ENCODE data around the gene IMPA2. TPM values are rescaled to one million over a fixed set of nuclear protein-coding genes. Genes with fewer than 3 reads are reported as not detected.

Gene IMPA2
- polyA plus RNA-seq, 1 donor (not counting 4 experiments of a cell fraction or from before 2014, with no cell fraction given), result 17.6 TPM

GRCh38 chr18:12023375-12023774 is 42.1 kb downstream of the IMPA2 start:
- peaks cover 38% of the 10 kb centered on the region for H3K4me1 ChIP-seq (ENCODE audit: control insufficient read depth, extremely low read depth, insufficient read depth, low read length)
- no peaks in the 10 kb centered on the region for H3K9me3 ChIP-seq (ENCODE audit: control insufficient read depth, low read depth, low read length)
- peak overlapping the region; percentile 54 for H2AFZ ChIP-seq (ENCODE audit: control insufficient read depth, low read length)
- H3K4me2 ChIP-seq (ENCODE audit: control insufficient read depth, extremely low read depth, insufficient read depth, low read depth, low read length), result peak overlapping the region; percentile 35
- no peaks in the 10 kb centered on the region for H3K79me2 ChIP-seq (ENCODE audit: control insufficient read depth, insufficient read depth, low read length)
- H3K4me3 ChIP-seq (ENCODE audit: control insufficient read depth in 2 of 3, extremely low read depth in 1 of 3, insufficient read depth in 2 of 3, low read depth in 1 of 3, low read length in 3 of 3), result no peak overlapping the region
- peak; percentile 54 for DNase-seq (ENCODE audit: low read depth, low spot score)
- H4K20me1 ChIP-seq (ENCODE audit: control insufficient read depth, extremely low read depth, insufficient read depth, low read length), result no peaks in the 10 kb centered on the region
- H3K36me3 ChIP-seq (ENCODE audit: control insufficient read depth in 2 of 2, extremely low read depth in 1 of 2, insufficient read depth in 2 of 2, low read length in 2 of 2), result no peaks in the 10 kb centered on the region
- no peaks in the 10 kb centered on the region for H3K9me1 ChIP-seq (ENCODE audit: control insufficient read depth, extremely low read depth, insufficient read depth, low read length)
- dilution Hi-C loops (cut with MboI; ENCODE audit: extremely low pct_ligation_motif_present, low sequenced_read_pairs), result no loop called here
- H3K9ac ChIP-seq (ENCODE audit: control insufficient read depth, extremely low read depth, insufficient read depth, low read length), result no peak overlapping the region
- peak; percentile 26 for FAIRE-seq
- TF ChIP-seq EZH2 (IDR thresholded peaks at IDR 0.05; ENCODE audit: low read length) (no peak), CTCF (optimal IDR thresholded peaks at IDR 0.05 in 1 of 3, IDR thresholded peaks at IDR 0.05 in 1 of 3, conservative IDR thresholded peaks at IDR 0.05 in 1 of 3; ENCODE audit: extremely low read depth in 1 of 3, insufficient read depth in 2 of 3, low read length in 3 of 3) (no peak)
- no peaks in the 10 kb centered on the region for H3K27me3 ChIP-seq (ENCODE audit: control insufficient read depth, extremely low read depth, insufficient read depth, low read length)
- peak overlapping the region; percentile 6 for H3K27ac ChIP-seq (ENCODE audit: control insufficient read depth, insufficient read depth, low read length)

- no peaks in the 10 kb centered on the region for H3K79me2 ChIP-seq (ENCODE audit: control insufficient read depth, insufficient read depth, low read length)
- peak overlapping the region; percentile 58 for H3K27ac ChIP-seq (ENCODE audit: control insufficient read depth, insufficient read depth, low read length)
- no peaks in the 10 kb centered on the region for H3K9me1 ChIP-seq (ENCODE audit: control insufficient read depth, extremely low read depth, insufficient read depth, low read length)
- H3K4me2 ChIP-seq (ENCODE audit: control insufficient read depth, extremely low read depth, insufficient read depth, low read depth, low read length), result peak overlapping the region; percentile 79
- H3K9ac ChIP-seq (ENCODE audit: control insufficient read depth, extremely low read depth, insufficient read depth, low read length), result no peak overlapping the region
- TF ChIP-seq CTCF (optimal IDR thresholded peaks at IDR 0.05 in 1 of 3, IDR thresholded peaks at IDR 0.05 in 1 of 3, conservative IDR thresholded peaks at IDR 0.05 in 1 of 3; ENCODE audit: extremely low read depth in 1 of 3, insufficient read depth in 2 of 3, low read length in 3 of 3), result no peak
- no peak for TF ChIP-seq EZH2 (IDR thresholded peaks at IDR 0.05; ENCODE audit: low read length)
- H2AFZ ChIP-seq (ENCODE audit: control insufficient read depth, low read length), result peak overlapping the region; percentile 84
- dilution Hi-C loops (cut with MboI; ENCODE audit: extremely low pct_ligation_motif_present, low sequenced_read_pairs), result no loop called here
- no peaks in the 10 kb centered on the region for H4K20me1 ChIP-seq (ENCODE audit: control insufficient read depth, extremely low read depth, insufficient read depth, low read length)
- no peaks in the 10 kb centered on the region for H3K27me3 ChIP-seq (ENCODE audit: control insufficient read depth, extremely low read depth, insufficient read depth, low read length)
- H3K4me1 ChIP-seq (ENCODE audit: control insufficient read depth, extremely low read depth, insufficient read depth, low read length), result peaks cover 46% of the 10 kb centered on the region
- FAIRE-seq (no peak), DNase-seq (ENCODE audit: low read depth, low spot score) (no peak)
- no peak overlapping the region for H3K4me3 ChIP-seq (ENCODE audit: control insufficient read depth in 2 of 3, extremely low read depth in 1 of 3, insufficient read depth in 2 of 3, low read depth in 1 of 3, low read length in 3 of 3)
- no peaks in the 10 kb centered on the region for H3K9me3 ChIP-seq (ENCODE audit: control insufficient read depth, low read depth, low read length)
- no peaks in the 10 kb centered on the region for H3K36me3 ChIP-seq (ENCODE audit: control insufficient read depth in 2 of 2, extremely low read depth in 1 of 2, insufficient read depth in 2 of 2, low read length in 2 of 2)
Observed at GRCh38 chr18:12026562-12026961, 45.3 kb downstream of the IMPA2 start.

All from keratinocyte (primary cell).